Osteocyte (in vitro differentiated cells): ENCODE measurements around the gene OGN. TPM values are rescaled to one million over a fixed set of nuclear protein-coding genes. Genes with fewer than 3 reads are reported as not detected.

Source experiments
- DNase-seq: peaks from one replicate; pipeline ENCODE4 v3.0.0; 2021; ENCODE audit warnings: mixed read lengths; ENCODE audit not compliant: unreplicated experiment; ENCODE audit errors: extremely low spot score
- H3K27ac Mint-ChIP-seq: one replicate; pipeline ENCODE4 v1.8.0; 2021; ENCODE audit warnings: mild to moderate bottlenecking, mixed read lengths; ENCODE audit not compliant: unreplicated experiment
- H3K27me3 Mint-ChIP-seq: one replicate; pipeline ENCODE4 v1.8.0; 2021; ENCODE audit warnings: mixed read lengths; ENCODE audit not compliant: unreplicated experiment
- H3K36me3 Mint-ChIP-seq: one replicate; pipeline ENCODE4 v1.8.0; 2021; ENCODE audit warnings: mixed read lengths; ENCODE audit not compliant: unreplicated experiment
- H3K4me1 Mint-ChIP-seq: one replicate; pipeline ENCODE4 v1.8.0; 2021; ENCODE audit warnings: mixed read lengths; ENCODE audit not compliant: unreplicated experiment
- H3K4me3 Mint-ChIP-seq: one replicate; pipeline ENCODE4 v1.8.0; 2021; ENCODE audit warnings: mild to moderate bottlenecking, moderate library complexity, mixed read lengths; ENCODE audit not compliant: unreplicated experiment
- H3K9me3 Mint-ChIP-seq: one replicate; pipeline ENCODE4 v1.8.0; 2021; ENCODE audit warnings: mixed read lengths; ENCODE audit not compliant: unreplicated experiment
- CTCF ChIP-seq: fragments of 200-600 bp; sonication (generic); IDR thresholded peaks from 2 replicates; pipeline ENCODE4 v1.5.0; 2021; ENCODE audit warnings: antibody characterized with exemption, mild to moderate bottlenecking, moderate library complexity
- total RNA-seq: library from RNA; stranded (reverse); gene quantifications from 2 replicates; pipeline ENCODE4 v1.2.1, GENCODE V29; 2021

Gene OGN
- total RNA-seq, 1 donor from 2014 or later = 5.5 TPM

DNA sequence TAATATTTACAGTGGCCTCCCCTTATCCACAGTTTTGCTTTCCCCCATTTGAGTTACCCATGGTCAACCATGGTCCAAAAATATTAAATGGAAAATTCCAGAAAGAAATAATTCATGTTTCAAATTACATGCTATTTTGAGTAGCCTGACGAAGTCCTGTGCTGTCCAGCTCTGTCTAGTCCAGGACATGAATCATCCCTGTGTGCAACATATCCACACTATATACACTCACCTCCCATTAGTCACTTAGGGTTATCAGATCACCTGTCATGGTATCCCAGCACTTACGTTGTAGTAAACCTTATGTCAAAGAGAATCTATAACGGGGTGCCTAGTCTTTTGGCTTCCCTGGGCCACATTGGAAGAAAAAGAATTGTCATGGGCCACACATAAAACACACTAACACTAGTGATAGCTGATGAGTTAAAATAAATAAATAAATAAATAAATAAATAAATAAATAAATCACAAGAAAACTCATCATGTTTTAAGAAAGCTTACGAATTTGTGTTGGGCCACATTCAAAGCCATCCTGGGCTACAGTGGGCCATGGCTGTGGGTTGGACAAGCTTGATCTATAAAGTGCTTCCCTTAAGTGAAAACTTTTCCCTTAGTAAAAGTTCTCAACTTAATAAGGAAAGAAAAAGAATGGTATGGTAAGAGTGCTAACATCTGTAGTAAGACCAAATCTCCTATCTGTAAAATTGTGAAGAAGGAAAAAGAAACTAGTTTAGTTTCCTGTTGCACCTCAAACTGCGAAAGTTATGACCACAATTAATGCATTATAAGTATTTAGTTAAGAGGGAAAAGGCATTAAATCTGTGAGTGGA is 35.8 kb upstream of the OGN start:
- peaks cover 9% of the 10 kb centered on the region for H3K36me3 Mint-ChIP-seq
- TF ChIP-seq CTCF = no peak
- H3K27me3 Mint-ChIP-seq = no peaks in the 10 kb centered on the region
- peaks cover 5% of the 10 kb centered on the region for H3K9me3 Mint-ChIP-seq
- H3K27ac Mint-ChIP-seq = peak overlapping the region; percentile 63
- H3K4me3 Mint-ChIP-seq = no peak overlapping the region
- peaks cover 14% of the 10 kb centered on the region for H3K4me1 Mint-ChIP-seq
- no peak for DNase-seq

GRCh38 chr9:92438900-92439526 is 34.6 kb upstream of the OGN start:
- TF ChIP-seq CTCF = peak; percentile 59
- no peak for DNase-seq
- H3K4me3 Mint-ChIP-seq = no peak overlapping the region
- peaks cover 14% of the 10 kb centered on the region for H3K4me1 Mint-ChIP-seq
- peaks cover 5% of the 10 kb centered on the region for H3K9me3 Mint-ChIP-seq
- H3K27me3 Mint-ChIP-seq = no peaks in the 10 kb centered on the region
- no peak overlapping the region for H3K27ac Mint-ChIP-seq
- peaks cover 9% of the 10 kb centered on the region for H3K36me3 Mint-ChIP-seq

DNA sequence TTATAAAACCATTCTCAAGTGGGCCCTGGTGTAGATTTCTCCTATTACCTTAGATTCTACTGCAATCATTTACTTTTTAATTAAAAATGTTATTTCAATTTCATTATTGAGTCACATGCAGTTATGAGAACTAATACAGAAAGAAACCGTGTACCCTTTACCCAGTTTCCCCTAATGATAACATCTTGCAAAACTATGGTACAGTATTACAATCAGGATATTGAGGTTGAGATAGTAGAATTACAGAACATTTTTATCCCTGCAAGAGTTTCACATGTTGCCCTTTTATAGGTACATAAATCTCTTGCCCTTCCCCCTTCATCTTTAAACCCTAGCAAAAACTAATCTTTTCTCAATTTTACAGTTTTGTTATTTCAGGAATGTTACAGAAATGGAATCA is 30.9 kb upstream of the OGN start:
- no peak for DNase-seq
- H3K4me1 Mint-ChIP-seq = peaks cover 12% of the 10 kb centered on the region
- no peak overlapping the region for H3K4me3 Mint-ChIP-seq

DNA sequence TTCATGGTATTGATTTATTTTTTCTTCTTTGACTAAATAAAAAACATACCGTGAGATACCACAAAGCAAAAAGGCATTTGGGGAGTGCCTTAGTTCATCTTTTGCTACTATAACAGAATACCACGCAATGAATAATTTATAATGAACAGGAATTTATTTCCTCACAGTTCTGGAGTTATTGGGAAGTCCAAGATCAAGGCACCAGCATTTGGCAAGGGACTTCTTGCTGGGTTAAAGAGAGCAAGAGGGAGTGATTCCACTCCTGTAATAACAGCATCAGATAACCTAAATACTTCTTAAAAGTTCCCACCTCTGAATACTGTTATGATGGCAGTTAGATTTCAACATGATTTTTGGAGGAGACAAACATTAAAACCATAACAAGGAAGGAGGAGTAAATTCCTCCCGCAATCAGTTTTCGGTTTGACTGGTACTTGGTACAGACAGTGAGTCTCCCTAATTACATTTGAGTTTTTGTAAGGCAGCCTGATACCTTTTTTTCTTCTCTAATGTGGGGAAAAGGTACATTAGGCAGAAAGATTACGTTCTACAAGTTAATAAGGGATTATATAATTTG is 28.7 kb upstream of the OGN start:
- Mint-ChIP-seq H3K4me1 (peaks cover 8% of the 10 kb centered on the region), H3K4me3 (no peak overlapping the region), H3K36me3 (peaks cover 6% of the 10 kb centered on the region), H3K27ac (no peak overlapping the region), H3K27me3 (no peaks in the 10 kb centered on the region), H3K9me3 (peaks cover 2% of the 10 kb centered on the region)
- no peak for DNase-seq
- TF ChIP-seq CTCF = no peak

More for the DNA sequence above, 30.9 kb upstream of the OGN start:
- Mint-ChIP-seq H3K27ac (no peak overlapping the region), H3K27me3 (no peaks in the 10 kb centered on the region), H3K9me3 (peaks cover 5% of the 10 kb centered on the region), H3K36me3 (peaks cover 9% of the 10 kb centered on the region)
- no peak for TF ChIP-seq CTCF

DNA sequence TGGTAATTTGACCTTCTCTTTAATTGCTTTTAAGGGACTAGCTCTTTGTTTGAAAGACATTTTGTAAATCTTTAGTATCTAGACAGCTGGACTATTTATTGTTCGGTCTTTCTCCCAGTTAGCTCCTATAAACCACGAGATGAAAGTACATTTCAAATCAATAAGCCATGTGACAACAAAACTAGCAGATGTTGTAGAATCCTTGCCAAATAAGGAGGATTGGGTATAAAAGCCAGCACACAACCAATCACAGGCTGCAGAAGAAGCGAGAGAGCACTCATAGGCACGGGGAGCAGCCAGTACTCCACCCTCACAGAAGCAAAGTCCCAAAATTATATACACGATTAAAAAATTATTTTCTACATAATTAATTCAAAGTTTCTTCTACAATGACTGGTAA is 28.0 kb upstream of the OGN start:
- Mint-ChIP-seq H3K4me3 (no peak overlapping the region), H3K4me1 (peaks cover 8% of the 10 kb centered on the region), H3K27me3 (no peaks in the 10 kb centered on the region), H3K36me3 (peaks cover 5% of the 10 kb centered on the region), H3K27ac (no peak overlapping the region), H3K9me3 (no peaks in the 10 kb centered on the region)
- DNase-seq = no peak
- TF ChIP-seq CTCF = no peak
